Activated CD8-positive, alpha-beta T cell treated with anti-CD3 and anti-CD28 coated beads for 36 hours (primary cell): ENCODE data around the gene KRTAP19-1. TPM values are rescaled to one million over a fixed set of nuclear protein-coding genes. Genes with fewer than 3 reads are reported as not detected.
"Not testable (repeated sequence)": the region's sequence is repeated elsewhere in the genome, so short reads cannot be mapped to it uniquely, and the experiment has no call there.

Experiments used
- ATAC-seq: fragments of 200-7000 bp; cut with Tn5 transposase; one replicate; pipeline ENCODE4 v1.10.0; 2021; ENCODE audit warnings: mild to moderate bottlenecking, moderate library complexity
- CTCF ChIA-PET: fragments of 350-600 bp; sonication (Branson Sonifier 250); formaldehyde crosslinking; loops from one replicate; lab custom pipeline; 2021; ENCODE audit warnings: antibody characterized with exemption; lab: Charles Lee
- POLR2A ChIA-PET: fragments of 350-600 bp; sonication (Branson Sonifier 250); formaldehyde crosslinking; loops from one replicate; lab custom pipeline; 2021; ENCODE audit warnings: antibody characterized with exemption; lab: Charles Lee
- DNase-seq: peaks from one replicate; pipeline ENCODE4 v3.0.0-alpha.2; 2020
- H3K27ac Mint-ChIP-seq: one replicate; pipeline ENCODE4 v1.8.0; 2021; ENCODE audit warnings: mild to moderate bottlenecking, mixed read lengths
- H3K27me3 Mint-ChIP-seq: one replicate; pipeline ENCODE4 v1.8.0; 2021; ENCODE audit warnings: mixed read lengths
- H3K36me3 Mint-ChIP-seq: one replicate; pipeline ENCODE4 v1.8.0; 2021; ENCODE audit warnings: low read depth, mixed read lengths
- H3K4me1 Mint-ChIP-seq: one replicate; pipeline ENCODE4 v1.8.0; 2021; ENCODE audit warnings: low read depth, mixed read lengths
- H3K4me3 Mint-ChIP-seq: one replicate; pipeline ENCODE4 v1.8.0; 2021; ENCODE audit warnings: mild to moderate bottlenecking, moderate library complexity, mixed read lengths
- H3K9me3 Mint-ChIP-seq: one replicate; pipeline ENCODE4 v1.8.0; 2021; ENCODE audit warnings: mixed read lengths
- CTCF ChIP-seq: fragments of 200-600 bp; IDR thresholded peaks from one replicate; pipeline ENCODE4 v1.8.0; 2022; ENCODE audit warnings: antibody characterized with exemption, mild to moderate bottlenecking
- intact Hi-C: fragments of 100-400 bp; cut with micrococcal nuclease; formaldehyde crosslinking; loops from one replicate; pipeline ENCODE4 v1.10.0; 2022
- total RNA-seq, 2 experiments: library from RNA; stranded (reverse); gene quantifications; one replicate each; pipeline ENCODE4 v1.2.3, GENCODE V29; 2021

Gene KRTAP19-1
- total RNA-seq, result not detected

GRCh38 chr21:30480145-30480544 is at the start of gene KRTAP19-1:
Gene KRTAP19-1, minus strand, starts transcription at chr21:30480367. Its CDS starts 50 bp downstream, at chr21:30480317.
- ChIA-PET CTCF (no interaction called here), POLR2A (no interaction called here)
- intact Hi-C loops, result no loop called here
- Mint-ChIP-seq H3K36me3 (no peaks in the 10 kb centered on the region), H3K9me3 (no peaks in the 10 kb centered on the region), H3K4me3 (no peak within 1 kb of the TSS), H3K27ac (no peak within 1 kb of the TSS), H3K27me3 (peaks cover 4% of the 10 kb centered on the region), H3K4me1 (no peaks in the 10 kb centered on the region)
- no peak for TF ChIP-seq CTCF
- DNase-seq (no peak), ATAC-seq (no peak)

GRCh38 chr21:30518876-30519275 is 38.7 kb upstream of the KRTAP19-1 start:
- Mint-ChIP-seq H3K4me3 (no peak overlapping the region), H3K36me3 (no peaks in the 10 kb centered on the region), H3K27me3 (peaks cover 2% of the 10 kb centered on the region), H3K27ac (no peak overlapping the region), H3K4me1 (no peaks in the 10 kb centered on the region), H3K9me3 (peaks cover 3% of the 10 kb centered on the region)
- intact Hi-C loops, result no loop called here
- DNase-seq (no peak), ATAC-seq (no peak)
- ChIA-PET POLR2A (no interaction called here), CTCF (interaction anchor here (1.9 kb wide), 1 partner anchor 13 kb away, joined by 4 read pairs; no protein-coding TSS in a partner anchor)
- TF ChIP-seq CTCF, result no peak

GRCh38 chr21:30515681-30516080 is 35.5 kb upstream of the KRTAP19-1 start:
- Mint-ChIP-seq H3K36me3 (no peaks in the 10 kb centered on the region), H3K27me3 (peaks cover 2% of the 10 kb centered on the region), H3K4me1 (no peaks in the 10 kb centered on the region), H3K4me3 (no peak overlapping the region), H3K27ac (no peak overlapping the region), H3K9me3 (peaks cover 3% of the 10 kb centered on the region)
- ChIA-PET POLR2A (no interaction called here), CTCF (no interaction called here)
- no peak for TF ChIP-seq CTCF
- no peak for ATAC-seq
- no peak for DNase-seq
- intact Hi-C loops, result no loop called here

GRCh38 chr21:30505621-30506205 is 25.5 kb upstream of the KRTAP19-1 start:
- H3K4me3 Mint-ChIP-seq, ATAC-seq, H3K27me3 Mint-ChIP-seq, H3K9me3 Mint-ChIP-seq, H3K36me3 Mint-ChIP-seq, H3K4me1 Mint-ChIP-seq, H3K27ac Mint-ChIP-seq, POLR2A ChIA-PET: not testable (repeated sequence)
- peak; percentile 17 for DNase-seq
- CTCF ChIA-PET, result interaction anchor here (0.7 to 2.0 kb wide), 7 partner anchors 12 to 579 kb away, joined by 3 to 4 read pairs (median 4); no protein-coding TSS in a partner anchor
- TF ChIP-seq CTCF, result peak; percentile 72
- intact Hi-C loops, result loop anchor here (5.0 kb wide), 1 partner anchor 582 kb away; no protein-coding TSS in a partner anchor

- TF ChIP-seq CTCF, result no peak
- Mint-ChIP-seq H3K27me3 (peaks cover 3% of the 10 kb centered on the region), H3K4me3 (no peak within 1 kb of the TSS), H3K9me3 (no peaks in the 10 kb centered on the region), H3K4me1 (no peaks in the 10 kb centered on the region), H3K36me3 (no peaks in the 10 kb centered on the region), H3K27ac (no peak within 1 kb of the TSS)
- intact Hi-C loops, result no loop called here
- POLR2A ChIA-PET, result no interaction called here
- ATAC-seq (no peak), DNase-seq (no peak)
- CTCF ChIA-PET, result no interaction called here
Measured at GRCh38 chr21:30502041-30502440, 21.9 kb upstream of the KRTAP19-1 start, which contains the start of gene KRTAP19-5. Gene KRTAP19-5, minus strand, starts transcription at chr21:30502141. Its CDS starts 51 bp downstream, at chr21:30502090.
